ENCODE results near the gene NFATC1. TPM values are rescaled to one million over a fixed set of nuclear protein-coding genes. Genes with fewer than 3 reads are reported as not detected.

NFATC1 gene
- total RNA-seq, 3 donors from 2014 or later = 10.9 to 18.0 (median 12.9) TPM

GRCh38 chr18:79537758-79538157, 142.0 kb downstream of the NFATC1 start:
- Histone ChIP-seq H3K4me3 (no peak overlapping the region), H3K27me3 (no peaks in the 10 kb centered on the region), H3K9me3 (no peaks in the 10 kb centered on the region), H3K27ac (no peak overlapping the region), H3K36me3 (no peaks in the 10 kb centered on the region), H3K4me1 (peaks cover 0 to 4% of the 10 kb centered on the region in 2 donors)
- intact Hi-C loops (cut with DNase I; ENCODE audit: low total_unique reads) = no loop called here
- TF ChIP-seq, protein P1, sequence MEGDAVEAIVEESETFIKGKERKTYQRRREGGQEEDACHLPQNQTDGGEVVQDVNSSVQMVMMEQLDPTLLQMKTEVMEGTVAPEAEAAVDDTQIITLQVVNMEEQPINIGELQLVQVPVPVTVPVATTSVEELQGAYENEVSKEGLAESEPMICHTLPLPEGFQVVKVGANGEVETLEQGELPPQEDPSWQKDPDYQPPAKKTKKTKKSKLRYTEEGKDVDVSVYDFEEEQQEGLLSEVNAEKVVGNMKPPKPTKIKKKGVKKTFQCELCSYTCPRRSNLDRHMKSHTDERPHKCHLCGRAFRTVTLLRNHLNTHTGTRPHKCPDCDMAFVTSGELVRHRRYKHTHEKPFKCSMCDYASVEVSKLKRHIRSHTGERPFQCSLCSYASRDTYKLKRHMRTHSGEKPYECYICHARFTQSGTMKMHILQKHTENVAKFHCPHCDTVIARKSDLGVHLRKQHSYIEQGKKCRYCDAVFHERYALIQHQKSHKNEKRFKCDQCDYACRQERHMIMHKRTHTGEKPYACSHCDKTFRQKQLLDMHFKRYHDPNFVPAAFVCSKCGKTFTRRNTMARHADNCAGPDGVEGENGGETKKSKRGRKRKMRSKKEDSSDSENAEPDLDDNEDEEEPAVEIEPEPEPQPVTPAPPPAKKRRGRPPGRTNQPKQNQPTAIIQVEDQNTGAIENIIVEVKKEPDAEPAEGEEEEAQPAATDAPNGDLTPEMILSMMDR (IDR thresholded peaks at IDR 0.05) = no peak
- TF ChIP-seq POLR2AphosphoS5 (IDR thresholded peaks at IDR 0.05) = no peak
- TF ChIP-seq POLR2A (IDR thresholded peaks at IDR 0.05) = no peak
- DNase-seq (ENCODE audit: low spot score in 2 of 2) = no peak

- H3K36me3 ChIP-seq = no peaks in the 10 kb centered on the region
- intact Hi-C loops (cut with DNase I; ENCODE audit: low total_unique reads) = no loop called here
- H3K27ac ChIP-seq = no peak overlapping the region
- H3K9me3 ChIP-seq = no peaks in the 10 kb centered on the region
- no peaks in the 10 kb centered on the region for H3K27me3 ChIP-seq
- TF ChIP-seq, protein P1 (IDR thresholded peaks at IDR 0.05) = no peak
- H3K4me3 ChIP-seq = no peak overlapping the region
- DNase-seq (ENCODE audit: low spot score in 2 of 2) = peak in 1 of 2 donors; percentile 50
- peaks cover 0 to 4% of the 10 kb centered on the region in 2 donors for H3K4me1 ChIP-seq
These were observed 142.9 kb downstream of the NFATC1 start for GRCh38 chr18:79538635-79539034.

DNA sequence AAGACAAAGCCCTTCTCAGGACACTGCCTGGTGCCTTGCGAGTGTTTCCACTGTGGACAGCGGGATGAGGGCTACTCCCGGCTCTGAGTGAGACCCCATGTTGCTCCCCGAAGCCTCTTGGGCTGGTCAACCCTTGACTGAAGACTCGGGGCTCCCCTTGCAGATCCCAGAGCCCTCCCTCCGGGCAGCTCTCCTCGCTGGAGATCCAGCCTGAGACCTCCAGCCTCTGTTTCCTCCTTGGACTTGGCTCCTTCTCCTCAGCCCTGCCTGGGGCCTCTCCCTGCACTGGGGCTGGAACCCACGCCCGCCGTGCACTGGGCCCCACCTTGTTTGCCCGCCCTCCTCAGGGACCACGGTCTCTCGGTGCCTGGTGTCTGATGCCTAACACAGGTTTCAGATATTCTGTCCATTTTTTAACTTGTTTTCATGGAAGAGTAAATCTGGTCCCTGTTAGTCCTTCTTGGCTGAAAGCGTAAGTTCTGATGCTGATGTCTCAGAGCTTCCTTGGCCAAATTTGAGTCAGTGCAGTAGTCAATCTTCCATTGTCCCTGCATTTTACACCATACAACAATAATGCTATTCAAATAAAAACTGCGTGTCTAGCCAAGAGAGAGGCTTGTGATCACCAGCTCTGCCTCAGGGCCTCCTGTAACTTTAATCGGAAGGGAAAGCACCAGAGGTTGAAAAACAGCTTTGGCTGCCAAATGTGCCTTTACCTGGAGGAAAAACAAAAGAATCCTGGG, 144.6 kb downstream of the NFATC1 start:
- Histone ChIP-seq H3K27me3 (no peaks in the 10 kb centered on the region), H3K9me3 (no peaks in the 10 kb centered on the region), H3K4me1 (peaks cover 0 to 4% of the 10 kb centered on the region in 2 donors), H3K36me3 (no peaks in the 10 kb centered on the region), H3K27ac (peak overlapping the region; percentile 91), H3K4me3 (peak overlapping the region in 2 of 3 donors; percentile 23 to 55)
- intact Hi-C loops (cut with DNase I; ENCODE audit: low total_unique reads) = no loop called here
- TF ChIP-seq POLR2A (IDR thresholded peaks at IDR 0.05) (no peak), POLR2AphosphoS5 (IDR thresholded peaks at IDR 0.05) (peak in 1 of 3 donors; percentile 69)
- DNase-seq (ENCODE audit: low spot score in 2 of 2) = peak; percentile 60 to 87

DNA sequence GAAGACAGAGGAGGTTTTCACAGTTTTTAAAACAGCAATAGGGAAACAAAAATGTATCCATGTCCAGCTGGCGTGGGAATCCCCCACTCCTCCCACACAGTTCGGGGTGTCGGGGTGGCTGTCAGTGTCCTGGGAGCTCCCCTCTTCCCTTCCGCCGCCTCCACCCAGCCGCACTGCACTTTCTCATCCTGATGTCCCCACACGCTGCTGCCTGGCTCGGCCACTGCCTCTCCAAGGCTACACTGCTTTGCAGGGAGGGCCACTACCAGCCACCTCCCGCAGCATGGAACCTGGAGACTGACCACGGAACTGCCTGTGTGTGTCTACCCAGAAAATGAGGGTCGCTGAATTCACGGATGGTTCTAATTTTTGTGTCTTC, 145.2 kb downstream of the NFATC1 start:
- H3K4me3 ChIP-seq = peak overlapping the region in 2 of 3 donors; percentile 23 to 55
- no peak for TF ChIP-seq POLR2A (IDR thresholded peaks at IDR 0.05)
- TF ChIP-seq, protein P1 (IDR thresholded peaks at IDR 0.05) = peak in 1 of 3 donors; percentile 11
- H3K9me3 ChIP-seq = no peaks in the 10 kb centered on the region

GRCh38 chr18:79542213-79542612, 146.5 kb downstream of the NFATC1 start:
- H3K36me3 ChIP-seq = no peaks in the 10 kb centered on the region
- TF ChIP-seq POLR2A (IDR thresholded peaks at IDR 0.05) (no peak), POLR2AphosphoS5 (IDR thresholded peaks at IDR 0.05) (no peak)
- TF ChIP-seq, protein P1 (IDR thresholded peaks at IDR 0.05) = no peak
- no peak for DNase-seq (ENCODE audit: low spot score in 2 of 2)
- peaks cover 0 to under 1% of the 10 kb centered on the region in 2 donors for H3K27me3 ChIP-seq
- H3K4me3 ChIP-seq = no peak overlapping the region
- intact Hi-C loops (cut with DNase I; ENCODE audit: low total_unique reads) = no loop called here
- H3K4me1 ChIP-seq = peaks cover 0 to 4% of the 10 kb centered on the region in 2 donors
- no peaks in the 10 kb centered on the region for H3K9me3 ChIP-seq
- H3K27ac ChIP-seq = no peak overlapping the region

More for the DNA sequence above, 145.2 kb downstream of the NFATC1 start:
- peaks cover 0 to 4% of the 10 kb centered on the region in 2 donors for H3K4me1 ChIP-seq
- H3K36me3 ChIP-seq = no peaks in the 10 kb centered on the region
- peak in 1 of 2 donors; percentile 56 for DNase-seq (ENCODE audit: low spot score in 2 of 2)
- intact Hi-C loops (cut with DNase I; ENCODE audit: low total_unique reads) = no loop called here
- peak overlapping the region; percentile 91 for H3K27ac ChIP-seq
- no peaks in the 10 kb centered on the region for H3K27me3 ChIP-seq
